ENCODE data around the gene AWAT1.
"Not testable (repeated sequence)": the region's sequence is repeated elsewhere in the genome, so short reads cannot be mapped to it uniquely, and the experiment has no call there.

Gene AWAT1

GRCh38 chrX:70226048-70226447, 8.4 kb upstream of the AWAT1 start:
- DNase-seq (ENCODE audit: low read depth): no peak
- no peak overlapping the region for H3K4me3 ChIP-seq (ENCODE audit: low read depth, low read length)
- TF ChIP-seq CTCF (IDR thresholded peaks at IDR 0.05; ENCODE audit: control insufficient read depth, extremely low read depth, insufficient read depth): no peak

DNA sequence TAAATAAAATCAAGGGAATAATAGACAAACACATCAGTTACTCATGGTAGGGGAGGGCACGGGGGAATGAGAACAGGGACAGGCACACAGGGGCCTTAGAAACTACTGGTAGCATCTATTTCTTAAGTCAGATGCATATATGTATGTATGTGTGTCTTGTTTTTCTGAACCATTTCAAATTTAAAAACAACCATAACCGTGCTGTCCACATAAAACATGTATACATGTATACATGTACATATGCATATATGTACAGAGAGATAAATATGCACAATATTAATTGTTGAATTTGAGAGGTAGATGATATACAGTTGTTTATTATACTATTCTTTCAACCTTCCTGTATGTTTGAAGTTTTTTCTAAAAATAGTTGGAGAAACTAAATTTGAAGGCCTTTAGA, 7.8 kb upstream of the AWAT1 start:
- DNase-seq (ENCODE audit: low read depth): no peak
- TF ChIP-seq CTCF (IDR thresholded peaks at IDR 0.05; ENCODE audit: control insufficient read depth, extremely low read depth, insufficient read depth): no peak
- no peak overlapping the region for H3K4me3 ChIP-seq (ENCODE audit: low read depth, low read length)

DNA sequence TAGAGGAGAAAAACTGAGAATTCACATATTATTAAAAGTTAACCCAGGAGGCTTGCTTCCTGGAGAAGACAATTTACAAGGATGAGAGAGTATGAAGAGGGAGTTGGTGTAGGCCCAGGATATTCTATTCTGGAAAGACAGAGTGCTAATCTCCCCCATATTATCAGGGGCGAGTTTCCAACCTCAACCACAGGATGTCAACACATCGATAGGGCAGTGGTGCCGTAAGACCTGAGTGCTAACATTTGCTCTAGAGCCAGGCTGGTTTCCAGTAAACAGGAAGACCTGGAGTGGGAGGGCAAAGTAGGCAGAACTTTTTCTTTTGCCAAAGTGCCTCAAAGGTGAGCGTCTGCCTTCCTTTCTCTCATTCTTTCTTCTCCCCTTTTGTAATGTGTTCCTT, 2.8 kb upstream of the AWAT1 start:
- no peak for TF ChIP-seq CTCF (IDR thresholded peaks at IDR 0.05; ENCODE audit: control insufficient read depth, extremely low read depth, insufficient read depth)
- no peak overlapping the region for H3K4me3 ChIP-seq (ENCODE audit: low read depth, low read length)
- DNase-seq (ENCODE audit: low read depth): no peak

DNA sequence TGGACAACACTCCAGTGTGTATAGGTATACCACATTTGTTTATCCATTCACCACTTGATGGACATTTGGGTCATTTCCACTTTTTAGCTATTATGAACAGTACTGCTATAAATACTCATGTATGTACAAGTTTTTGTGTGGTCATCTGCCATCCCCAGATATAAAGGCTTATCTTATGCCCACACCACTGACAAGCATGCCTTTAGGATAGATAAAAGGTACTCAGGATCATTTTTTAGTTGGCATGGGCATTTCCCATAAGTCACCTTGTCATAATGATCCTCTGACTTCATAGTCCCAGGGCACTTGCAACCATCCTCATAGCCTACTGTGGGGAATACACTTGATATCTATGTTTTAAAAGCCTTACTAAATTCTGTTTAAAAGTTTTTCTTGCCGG, 6.3 kb downstream of the AWAT1 start:
- H3K4me3 ChIP-seq (ENCODE audit: low read depth, low read length): no peak overlapping the region
- DNase-seq (ENCODE audit: low read depth): no peak
- no peak for TF ChIP-seq CTCF (IDR thresholded peaks at IDR 0.05; ENCODE audit: control insufficient read depth, extremely low read depth, insufficient read depth)

- DNase-seq (ENCODE audit: low read depth): no peak
- no peak for TF ChIP-seq CTCF (IDR thresholded peaks at IDR 0.05; ENCODE audit: control insufficient read depth, extremely low read depth, insufficient read depth)
- H3K4me3 ChIP-seq (ENCODE audit: low read depth, low read length): no peak overlapping the region
These were observed 7.0 kb downstream of the AWAT1 start for GRCh38 chrX:70241501-70241900.

DNA sequence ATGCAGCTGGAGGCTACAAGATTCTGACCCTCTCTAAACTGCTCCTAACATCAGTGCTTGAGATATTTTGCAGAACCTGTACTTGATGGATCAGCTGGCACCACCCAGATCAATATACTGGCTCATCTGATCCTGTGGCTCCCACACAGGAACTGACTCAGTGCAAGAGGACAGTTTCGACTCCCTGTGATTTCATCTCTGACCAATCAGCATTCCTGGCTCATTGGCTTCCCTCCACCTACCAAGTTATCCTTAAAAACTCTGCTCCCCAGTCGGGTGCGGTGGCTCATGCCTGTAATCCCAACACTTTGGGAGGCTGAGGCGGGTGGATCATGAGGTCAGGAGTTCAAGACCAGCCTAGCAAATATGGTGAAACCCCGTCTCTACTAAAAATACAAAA, 9.1 kb downstream of the AWAT1 start:
- not testable (repeated sequence) for DNase-seq (ENCODE audit: low read depth); H3K4me3 ChIP-seq (ENCODE audit: low read depth, low read length)

- H3K4me3 ChIP-seq (ENCODE audit: low read depth, low read length): no peak overlapping the region
- TF ChIP-seq CTCF (IDR thresholded peaks at IDR 0.05; ENCODE audit: control insufficient read depth, extremely low read depth, insufficient read depth): no peak
- no peak for DNase-seq (ENCODE audit: low read depth)
These were observed 10.4 kb downstream of the AWAT1 start for GRCh38 chrX:70244881-70245280.

- H3K4me3 ChIP-seq (ENCODE audit: low read depth, low read length): no peak overlapping the region
- peak; percentile 35 for DNase-seq (ENCODE audit: low read depth)
- TF ChIP-seq CTCF (IDR thresholded peaks at IDR 0.05; ENCODE audit: control insufficient read depth, extremely low read depth, insufficient read depth): no peak
These were observed 12.8 kb downstream of the AWAT1 start for GRCh38 chrX:70247252-70247651.

Measured in LNCaP clone FGC (cell line).